Measurements from ENCODE around the gene SNTG2. TPM values are rescaled to one million over a fixed set of nuclear protein-coding genes. Genes with fewer than 3 reads are reported as not detected.

SNTG2 gene
- total RNA-seq, 1 donor from 2014 or later = not detected

GRCh38 chr2:920573-920972 is 30.1 kb upstream of the SNTG2 start:
- no peak for TF ChIP-seq CTCF (conservative IDR thresholded peaks at IDR 0.05; ENCODE audit: low read depth, low read length)
- H3K4me3 ChIP-seq (ENCODE audit: low read depth, low read length) = no peak overlapping the region
- no peak for DNase-seq (ENCODE audit: low read depth)

- DNase-seq (ENCODE audit: low read depth) = no peak
- H3K4me3 ChIP-seq (ENCODE audit: low read depth, low read length) = no peak overlapping the region
- no peak for TF ChIP-seq CTCF (conservative IDR thresholded peaks at IDR 0.05; ENCODE audit: low read depth, low read length)
These were observed 29.6 kb upstream of the SNTG2 start for GRCh38 chr2:920999-921398.

- TF ChIP-seq CTCF (conservative IDR thresholded peaks at IDR 0.05; ENCODE audit: low read depth, low read length) = no peak
- DNase-seq (ENCODE audit: low read depth) = no peak
- no peak overlapping the region for H3K4me3 ChIP-seq (ENCODE audit: low read depth, low read length)
These were observed 28.5 kb upstream of the SNTG2 start for GRCh38 chr2:922185-922584.

GRCh38 chr2:923832-924601 is 26.6 kb upstream of the SNTG2 start:
- no peak for DNase-seq (ENCODE audit: low read depth)
- H3K4me3 ChIP-seq (ENCODE audit: low read depth, low read length) = no peak overlapping the region
- TF ChIP-seq CTCF (conservative IDR thresholded peaks at IDR 0.05; ENCODE audit: low read depth, low read length) = no peak

DNA sequence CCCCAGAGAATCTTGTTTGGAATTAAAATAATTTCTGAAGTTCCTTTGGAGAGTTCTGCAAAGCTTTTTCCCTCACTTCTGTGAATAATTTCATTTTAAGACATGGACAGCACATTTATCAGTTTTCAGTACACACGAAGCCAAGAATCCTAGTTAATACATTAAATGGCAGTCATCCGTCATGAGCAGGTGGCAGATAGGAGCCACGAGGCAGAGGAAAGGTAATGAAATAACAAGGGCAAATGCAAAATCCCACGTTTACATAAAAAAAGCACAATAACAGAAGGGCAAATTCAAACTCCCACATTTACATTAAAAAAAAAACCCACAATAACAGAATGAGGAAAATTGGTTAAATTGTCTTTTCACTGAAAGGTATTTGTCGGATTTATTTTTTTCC is 25.9 kb upstream of the SNTG2 start:
- TF ChIP-seq CTCF (conservative IDR thresholded peaks at IDR 0.05; ENCODE audit: low read depth, low read length) = no peak
- no peak for DNase-seq (ENCODE audit: low read depth)
- no peak overlapping the region for H3K4me3 ChIP-seq (ENCODE audit: low read depth, low read length)

- no peak for DNase-seq (ENCODE audit: low read depth)
- TF ChIP-seq CTCF (conservative IDR thresholded peaks at IDR 0.05; ENCODE audit: low read depth, low read length) = no peak
- H3K4me3 ChIP-seq (ENCODE audit: low read depth, low read length) = no peak overlapping the region
These were observed 25.3 kb upstream of the SNTG2 start for GRCh38 chr2:925309-925708.

GRCh38 chr2:925711-926110 is 24.9 kb upstream of the SNTG2 start:
- H3K4me3 ChIP-seq (ENCODE audit: low read depth, low read length) = no peak overlapping the region
- no peak for DNase-seq (ENCODE audit: low read depth)
- TF ChIP-seq CTCF (conservative IDR thresholded peaks at IDR 0.05; ENCODE audit: low read depth, low read length) = no peak

Measured in epithelial cell of proximal tubule (primary cell).